CD4-positive, alpha-beta T cell treated with Interleukin-10 for 1 hour (primary cell): ENCODE measurements around the gene PODXL.
A peak's percentile ranks its signal among the peaks of the same experiment; 100 is the strongest.
"Not testable (repeated sequence)": the region's sequence is repeated elsewhere in the genome, so short reads cannot be mapped to it uniquely, and the experiment has no call there.

Source experiments
- DNase-seq: peaks from one replicate; pipeline ENCODE4 v3.0.0-alpha.2; 2020

The PODXL gene

GRCh38 chr7:131536361-131536849 is 20.0 kb downstream of the PODXL start:
- DNase-seq, result no peak

- no peak for DNase-seq
Measured at GRCh38 chr7:131533566-131534561, 22.6 kb downstream of the PODXL start.

DNA sequence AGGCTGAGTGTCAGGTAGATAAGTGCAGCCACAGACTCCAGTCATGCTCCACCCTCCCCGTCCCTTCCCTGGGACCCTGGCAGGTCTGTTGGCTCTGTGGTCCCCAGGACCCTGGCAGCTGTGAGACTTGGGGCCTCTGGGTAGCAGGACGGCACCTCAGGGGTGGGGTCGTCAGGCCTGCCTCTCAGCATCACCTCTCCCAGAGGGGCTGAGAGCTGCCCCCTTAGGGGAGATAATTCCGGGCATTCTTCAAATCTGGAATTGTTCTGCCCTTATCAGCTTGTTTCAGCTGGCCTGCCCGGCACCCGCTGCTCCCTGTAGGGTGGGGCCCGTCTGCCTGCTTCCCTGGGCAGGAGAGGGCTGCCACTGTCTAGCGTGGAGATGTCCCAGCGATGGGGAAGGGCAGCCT is 23.3 kb downstream of the PODXL start:
- no peak for DNase-seq

- no peak for DNase-seq
Measured at GRCh38 chr7:131532570-131533091, 23.8 kb downstream of the PODXL start.

GRCh38 chr7:131530137-131530536 is 26.3 kb downstream of the PODXL start:
- no peak for DNase-seq

- no peak for DNase-seq
Measured at GRCh38 chr7:131529617-131530016, 26.8 kb downstream of the PODXL start.

GRCh38 chr7:131529179-131529578 is 27.2 kb downstream of the PODXL start:
- no peak for DNase-seq

DNA sequence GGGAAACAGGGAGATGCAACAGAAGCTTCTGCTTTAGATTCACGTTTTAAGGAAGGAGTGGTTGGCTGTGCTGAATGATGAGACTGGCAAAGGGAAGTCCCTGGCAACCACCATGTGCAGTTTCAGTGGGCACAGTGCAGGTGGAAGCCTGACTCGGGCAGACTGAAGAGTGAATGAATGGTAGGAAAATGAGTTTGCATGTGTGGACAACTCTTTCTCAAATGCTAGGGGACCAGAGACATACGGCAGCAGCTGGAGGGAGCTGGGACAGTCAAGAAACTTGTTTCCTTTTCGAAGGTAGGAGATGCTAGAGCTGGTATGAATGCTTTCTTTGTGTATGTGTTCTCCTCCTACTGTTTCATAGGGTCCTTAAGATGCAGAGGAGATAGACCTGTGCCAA is 29.0 kb downstream of the PODXL start:
- no peak for DNase-seq

GRCh38 chr7:131525820-131526219 is 30.6 kb downstream of the PODXL start:
- DNase-seq, result no peak

DNA sequence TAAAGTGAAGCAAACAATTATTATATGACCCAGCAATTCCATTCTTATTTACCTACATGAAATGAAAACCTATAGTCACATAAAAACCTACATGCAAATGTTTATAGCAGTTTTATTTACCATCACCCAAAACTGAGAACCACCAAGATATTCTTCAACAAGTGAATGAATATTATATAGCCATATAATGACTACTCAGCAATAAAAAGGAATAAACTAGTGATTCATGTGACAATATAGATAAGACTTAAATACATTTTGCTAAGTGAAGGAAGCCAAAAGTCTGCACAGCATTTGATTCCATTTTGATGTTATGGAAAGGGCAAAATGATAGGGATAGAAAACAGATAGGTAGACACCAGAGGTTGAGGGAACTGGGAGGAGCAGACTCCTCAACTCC is 31.7 kb downstream of the PODXL start:
- DNase-seq, result no peak

GRCh38 chr7:131524115-131524514 is 32.3 kb downstream of the PODXL start:
- DNase-seq, result no peak

DNA sequence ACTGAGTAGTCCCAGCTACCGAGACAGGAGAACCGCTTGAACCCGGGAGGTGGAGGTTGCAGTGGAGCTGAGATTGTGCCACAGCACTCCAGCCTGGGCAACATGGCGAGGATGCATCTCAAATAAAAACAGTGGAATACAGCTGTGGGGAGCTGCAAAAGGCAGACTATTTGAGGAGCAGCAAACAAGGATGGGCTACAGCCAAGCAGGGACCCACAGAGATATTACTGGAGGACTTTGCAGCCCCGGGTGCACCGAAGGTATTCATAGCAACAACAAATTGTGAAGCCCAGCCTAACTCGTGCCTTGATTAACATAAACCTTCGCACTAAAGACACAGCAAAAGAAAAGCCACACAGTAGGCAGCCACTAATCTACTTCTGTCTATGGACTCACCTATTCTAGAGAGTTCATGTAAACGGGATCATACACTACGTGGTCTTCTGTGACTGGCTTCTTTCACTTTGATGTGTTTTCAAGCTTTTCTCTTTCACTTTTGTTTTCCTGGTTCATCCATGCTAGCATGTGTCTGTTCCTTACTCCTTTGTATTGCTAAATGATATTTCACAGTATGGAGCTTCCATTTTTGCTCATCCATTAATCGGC is 34.0 kb downstream of the PODXL start:
- DNase-seq, result peak; percentile 25

- DNase-seq, result no peak
Measured at GRCh38 chr7:131521651-131522163, 34.7 kb downstream of the PODXL start.

- no peak for DNase-seq
Measured at GRCh38 chr7:131518626-131519025, 37.8 kb downstream of the PODXL start.

DNA sequence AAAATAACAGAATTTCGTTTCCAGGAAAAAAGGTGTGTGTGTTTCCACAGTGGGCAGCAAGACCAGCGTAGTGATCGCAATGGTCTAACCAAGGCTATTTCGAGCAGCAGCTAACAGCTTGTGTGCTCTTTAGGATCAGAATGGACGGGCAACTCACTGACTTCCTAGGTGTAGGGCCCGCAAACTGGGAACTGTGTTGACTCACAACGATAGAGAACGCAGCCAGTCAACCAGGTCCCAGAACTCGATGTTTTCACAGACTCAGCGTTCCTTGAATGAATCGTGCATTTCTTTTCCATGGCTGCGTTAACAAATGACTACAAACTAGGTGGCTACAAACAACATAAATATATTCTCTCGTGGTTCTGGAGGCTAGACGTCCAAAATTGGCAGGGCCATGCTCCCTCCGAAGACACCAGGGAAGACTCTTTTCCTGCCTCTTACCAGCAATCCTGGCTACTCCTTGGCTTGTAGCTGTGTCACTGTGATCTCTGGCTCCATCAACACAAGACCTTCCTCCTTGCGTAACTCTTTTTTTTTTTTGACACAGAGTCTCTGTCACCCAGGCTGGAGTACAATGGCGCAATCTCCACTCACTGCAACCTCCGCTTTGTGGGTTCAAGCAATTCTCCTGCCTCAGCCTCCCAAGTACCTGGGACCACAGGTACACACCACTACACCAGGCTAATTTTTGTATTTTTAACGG is 39.1 kb downstream of the PODXL start:
- DNase-seq, result no peak

DNA sequence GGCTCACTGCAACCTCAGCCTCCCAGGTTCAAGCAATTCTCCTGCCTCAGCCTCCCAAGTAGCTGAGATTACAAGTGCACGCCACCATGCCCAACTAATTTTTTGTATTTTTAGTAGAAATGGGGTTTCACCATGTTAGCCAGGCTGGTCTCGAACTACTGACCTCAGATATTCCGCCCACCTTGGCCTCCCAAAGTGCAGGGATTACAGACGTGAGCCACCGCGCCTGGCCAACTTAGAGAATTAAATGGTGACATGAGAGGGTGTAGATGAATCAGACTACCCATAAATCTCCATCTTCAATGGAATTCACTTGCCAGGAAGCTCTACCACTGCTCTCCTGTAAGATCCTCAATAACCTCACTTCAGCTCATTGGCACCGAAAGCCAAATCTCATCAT is 41.0 kb downstream of the PODXL start:
- not testable (repeated sequence) for DNase-seq

- DNase-seq, result peak; percentile 71
Measured at GRCh38 chr7:131513245-131514061, 43.0 kb downstream of the PODXL start.

- no peak for DNase-seq
Measured at GRCh38 chr7:131511774-131512535, 44.5 kb downstream of the PODXL start.

GRCh38 chr7:131511071-131511470 is 45.4 kb downstream of the PODXL start:
- DNase-seq, result no peak

DNA sequence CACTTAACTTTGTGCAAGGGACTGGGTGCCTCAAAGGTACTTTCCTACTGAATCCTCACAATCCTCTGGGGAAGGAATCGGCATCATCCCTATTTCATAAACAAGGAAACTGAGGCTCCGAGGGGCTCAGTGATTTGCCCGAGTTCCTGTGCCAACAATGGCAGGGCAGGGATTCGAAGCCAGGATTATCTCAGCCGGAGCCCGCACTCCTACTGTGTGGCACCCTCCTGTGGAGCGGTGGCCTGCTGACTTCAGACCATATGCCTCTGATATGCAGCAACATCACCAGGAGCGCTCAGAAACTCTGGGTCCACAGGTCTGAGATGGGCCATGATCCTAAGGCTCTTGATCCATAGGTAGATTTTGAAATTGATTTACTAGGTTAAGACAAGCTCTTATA is 46.6 kb downstream of the PODXL start:
- no peak for DNase-seq
